IMR-90 (cell line): ENCODE data around the gene RUNX3. TPM values are rescaled to one million over a fixed set of nuclear protein-coding genes. Genes with fewer than 3 reads are reported as not detected.

Source experiments
- FOS ChIP-seq: fragments of 150-350 bp; IDR thresholded peaks from 2 replicates; pipeline ENCODE4 v1.6.1; 2016; ENCODE audit warnings: low read depth, low read length
- MAZ ChIP-seq: IDR thresholded peaks from 2 replicates; pipeline ENCODE4 v1.6.1; 2012; ENCODE audit warnings: low read depth, mild to moderate bottlenecking, low read length, improper control_type of control experiment, moderate library complexity, borderline replicate concordance
- NFE2L2 ChIP-seq: fragments of 150-350 bp; IDR thresholded peaks from 2 replicates; pipeline ENCODE4 v1.6.1; 2016; ENCODE audit warnings: low read depth, mild to moderate bottlenecking, low read length
- RAD21 ChIP-seq: IDR thresholded peaks from 2 replicates; pipeline ENCODE4 v1.6.1; 2012; ENCODE audit warnings: low read length, improper control_type of control experiment
- RFX5 ChIP-seq: IDR thresholded peaks from 2 replicates; pipeline ENCODE4 v1.8.0; 2012; ENCODE audit warnings: low read depth, mild to moderate bottlenecking, low read length, moderate library complexity
- polyA plus RNA-seq, 3 experiments: library from polyadenylated mRNA; depleted of rRNA; stranded (reverse); fragments of >200 nt; gene quantifications; 2 replicates each; pipeline ENCODE4 v1.2.3, GENCODE V29; 2012; ENCODE audit warnings: low replicate concordance in 1 of 3
- total RNA-seq: library from RNA; depleted of rRNA; stranded (reverse); fragments of >200 nt; gene quantifications from 2 replicates; pipeline ENCODE4 v1.2.3, GENCODE V29; 2012
- TF ChIP-seq, protein P1 (sequence below): fragments of 150-350 bp; IDR thresholded peaks from 2 replicates; pipeline ENCODE4 v1.6.1; 2016; ENCODE audit warnings: low read depth, mild to moderate bottlenecking, low read length, moderate library complexity, borderline replicate concordance

Gene RUNX3
- total and polyA plus RNA-seq, 2 of the 4 experiments (the other 2 are of a cell fraction), result 0.07 TPM; not detected in 1

DNA sequence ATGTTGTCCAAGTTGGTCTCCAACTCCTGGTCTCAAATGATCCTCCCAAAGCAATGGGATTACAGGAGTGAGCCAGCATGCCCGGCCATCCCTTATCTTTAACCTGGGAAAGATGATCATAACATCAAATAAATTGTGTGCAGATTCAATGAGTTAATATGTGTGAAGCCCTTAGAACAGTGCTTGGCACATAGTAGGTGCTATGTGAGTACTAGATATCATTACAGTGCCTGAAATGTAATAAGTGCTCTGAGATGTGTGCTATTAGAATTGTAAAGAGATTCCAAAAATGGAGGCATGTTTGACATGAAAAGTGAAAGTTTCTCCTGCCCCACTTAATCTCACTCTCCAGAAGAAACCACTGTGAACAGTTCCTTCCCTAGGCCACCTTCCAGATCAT lies 71.8 kb downstream of the RUNX3 start (continued):
- TF ChIP-seq FOS, result no peak
- no peak for TF ChIP-seq NFE2L2
- no peak for TF ChIP-seq RAD21
- no peak for TF ChIP-seq RFX5
- TF ChIP-seq, protein P1, sequence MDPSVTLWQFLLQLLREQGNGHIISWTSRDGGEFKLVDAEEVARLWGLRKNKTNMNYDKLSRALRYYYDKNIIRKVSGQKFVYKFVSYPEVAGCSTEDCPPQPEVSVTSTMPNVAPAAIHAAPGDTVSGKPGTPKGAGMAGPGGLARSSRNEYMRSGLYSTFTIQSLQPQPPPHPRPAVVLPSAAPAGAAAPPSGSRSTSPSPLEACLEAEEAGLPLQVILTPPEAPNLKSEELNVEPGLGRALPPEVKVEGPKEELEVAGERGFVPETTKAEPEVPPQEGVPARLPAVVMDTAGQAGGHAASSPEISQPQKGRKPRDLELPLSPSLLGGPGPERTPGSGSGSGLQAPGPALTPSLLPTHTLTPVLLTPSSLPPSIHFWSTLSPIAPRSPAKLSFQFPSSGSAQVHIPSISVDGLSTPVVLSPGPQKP, result no peak
- TF ChIP-seq MAZ, result no peak
